Vagina (tissue), 2 donors: Measurements from ENCODE around the gene FAF1.
"Not testable (repeated sequence)": the region's sequence is repeated elsewhere in the genome, so short reads cannot be mapped to it uniquely, and the experiment has no call there.

Experiments
- CTCF ChIP-seq, 3 experiments: fragments of 450-650 bp in 2 of 3; fragments of 200-600 bp in 1 of 3; sonication (generic) in 1 of 3; IDR thresholded peaks; one replicate each; pipeline ENCODE4 v1.5.1; 2017 to 2019; ENCODE audit warnings: antibody characterized with exemption in 3 of 3, mild to moderate bottlenecking in 2 of 3, moderate library complexity in 2 of 3
- POLR2A ChIP-seq, 2 donors: fragments of 450-650 bp; IDR thresholded peaks; one replicate each; pipeline ENCODE4 v1.6.1; 2017; ENCODE audit warnings: antibody characterized with exemption in 2 of 2, mild to moderate bottlenecking in 2 of 2, moderate library complexity in 2 of 2

GRCh38 chr1:50999375-50999774 is 39.3 kb upstream of the FAF1 start:
- not testable (repeated sequence) for TF ChIP-seq POLR2A, CTCF (IDR thresholded peaks at IDR 0.05)
